HG02571 (cell line): Measurements from ENCODE around the gene CEND1.

Source experiments
- ATAC-seq: cut with Tn5 transposase; IDR thresholded peaks from one replicate; pipeline ENCODE4 v1.9.1; 2021; ENCODE audit warnings: mild to moderate bottlenecking, moderate library complexity; ENCODE audit not compliant: unreplicated experiment

Gene CEND1

DNA sequence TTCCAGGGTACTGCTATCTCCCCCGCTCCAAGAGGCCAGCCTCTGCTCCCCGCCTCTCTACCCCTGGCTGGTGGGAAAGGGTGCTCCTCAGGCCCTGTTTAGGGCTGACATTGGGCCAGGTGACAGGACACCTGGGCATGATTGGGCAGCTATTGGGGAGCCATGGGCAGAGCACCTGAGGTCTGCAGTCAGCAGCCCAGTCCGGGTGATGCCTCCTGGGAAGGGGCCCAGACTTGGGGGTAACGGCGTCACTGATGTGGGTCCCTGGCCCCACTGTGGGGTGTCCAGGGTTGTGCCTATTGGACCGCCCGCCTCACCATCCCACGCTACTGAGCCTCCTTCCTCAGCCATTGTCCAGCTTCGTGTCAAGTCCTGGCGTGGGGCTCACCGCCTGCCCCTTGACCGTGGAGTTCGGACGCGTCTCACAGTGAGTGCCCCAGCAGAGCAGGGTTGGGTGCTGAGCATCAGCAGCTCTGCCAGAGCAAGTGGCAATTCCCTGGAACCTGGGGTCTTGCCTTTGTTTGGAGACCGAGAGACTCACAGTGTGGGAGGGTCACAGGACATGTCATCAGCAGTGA is 9.8 kb downstream of the CEND1 start:
- no peak for ATAC-seq

DNA sequence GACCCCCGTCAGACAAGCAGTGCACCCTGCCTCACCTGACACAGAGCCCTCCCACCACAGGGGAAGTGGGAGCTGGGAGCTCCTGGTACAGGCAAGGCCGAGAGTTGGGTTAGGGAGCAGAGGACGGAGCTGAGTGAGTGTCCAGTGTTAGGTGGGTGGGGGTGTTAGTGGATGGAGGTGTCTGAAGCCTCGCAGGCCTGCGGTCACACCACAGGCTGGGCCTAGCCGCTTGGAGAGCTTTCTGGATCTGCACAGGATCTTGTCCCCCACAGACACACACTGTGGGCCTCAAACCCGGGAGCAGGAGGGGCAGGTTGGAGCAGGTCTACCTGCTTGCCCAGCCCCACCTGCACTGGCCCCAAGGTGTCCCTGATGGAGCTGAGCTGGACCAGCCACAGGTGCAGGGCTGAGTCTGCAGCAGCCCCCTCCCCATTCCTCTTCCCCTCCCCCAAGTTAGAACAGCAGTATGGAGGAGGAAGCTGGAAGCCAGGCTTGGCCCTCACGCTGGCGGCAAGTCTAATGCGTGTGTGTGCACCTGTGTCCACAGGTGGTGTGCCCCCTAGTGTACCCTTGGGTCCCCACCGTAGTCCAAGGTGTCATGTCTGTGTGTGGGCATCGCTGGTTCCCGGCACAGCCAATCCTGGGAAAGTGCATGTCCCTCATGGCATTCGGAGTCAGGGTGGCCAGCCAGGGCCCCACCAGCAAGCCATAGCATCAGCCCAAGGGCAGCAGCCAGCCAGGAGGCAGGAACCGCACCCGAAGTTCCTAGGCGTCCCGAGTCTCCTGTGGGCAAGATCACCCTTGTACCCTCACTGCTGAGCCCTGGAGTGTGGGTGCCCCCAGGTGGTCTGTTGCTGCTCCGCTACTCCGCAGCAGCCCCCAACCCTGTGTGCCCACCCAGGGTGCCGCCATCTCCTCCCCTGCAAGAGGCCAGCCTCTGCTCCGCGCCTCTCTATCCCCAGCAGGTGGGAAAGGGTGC is 10.6 kb downstream of the CEND1 start:
- no peak for ATAC-seq

DNA sequence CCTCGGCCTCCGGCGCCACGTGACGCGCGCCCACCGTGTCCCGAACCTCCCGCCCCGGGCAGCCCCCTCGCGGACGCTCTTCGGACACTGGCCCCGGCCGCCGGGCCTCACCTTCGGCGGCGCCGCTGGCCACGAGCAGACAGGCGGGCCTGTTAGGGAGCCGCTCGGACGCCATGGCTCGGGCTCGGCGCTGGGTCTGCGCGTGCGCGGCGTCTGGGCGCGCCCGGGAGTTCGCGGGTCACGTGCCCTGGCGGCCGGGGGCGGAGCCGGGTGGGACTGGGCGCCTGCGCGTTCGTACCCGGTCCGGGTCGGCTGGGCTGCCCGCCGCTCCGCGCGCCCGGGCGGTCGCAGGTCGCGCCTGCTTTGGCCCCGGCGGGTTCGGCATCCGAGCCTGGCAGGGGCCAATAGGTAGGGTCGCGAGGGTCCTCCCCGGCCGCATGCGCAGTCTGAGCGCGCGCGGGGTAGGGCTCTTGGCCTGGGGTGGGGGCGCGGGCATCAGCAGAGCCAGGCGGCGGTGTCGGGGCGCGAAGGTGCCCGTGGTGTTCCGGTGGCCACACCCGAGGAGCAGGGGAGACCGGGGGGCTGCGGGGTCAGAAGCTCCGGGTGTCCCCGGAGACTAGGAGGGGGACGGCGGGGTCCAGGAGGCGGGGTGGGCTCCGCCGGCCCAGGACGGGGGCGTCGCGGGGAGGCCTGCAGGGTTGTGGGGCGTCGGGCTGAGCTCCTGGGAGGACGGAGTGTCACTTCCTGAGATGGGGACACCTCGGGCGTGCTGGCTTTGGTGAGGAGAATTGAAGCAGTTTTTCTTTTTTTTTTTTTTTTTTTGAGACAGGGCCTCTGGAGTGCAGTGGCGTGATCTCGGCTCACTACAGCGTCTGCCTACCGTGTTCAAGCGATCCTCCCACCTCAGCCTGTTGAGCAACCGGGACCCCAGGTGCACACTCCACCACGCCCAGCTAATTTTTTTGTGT is 12.3 kb downstream of the CEND1 start, which contains the start of gene GATD1:
Gene GATD1 (minus strand): TSS at position 200 of the 968 bp plus-strand sequence. CDS start 25 bp downstream, at position 175.
- ATAC-seq = peak; percentile 54

DNA sequence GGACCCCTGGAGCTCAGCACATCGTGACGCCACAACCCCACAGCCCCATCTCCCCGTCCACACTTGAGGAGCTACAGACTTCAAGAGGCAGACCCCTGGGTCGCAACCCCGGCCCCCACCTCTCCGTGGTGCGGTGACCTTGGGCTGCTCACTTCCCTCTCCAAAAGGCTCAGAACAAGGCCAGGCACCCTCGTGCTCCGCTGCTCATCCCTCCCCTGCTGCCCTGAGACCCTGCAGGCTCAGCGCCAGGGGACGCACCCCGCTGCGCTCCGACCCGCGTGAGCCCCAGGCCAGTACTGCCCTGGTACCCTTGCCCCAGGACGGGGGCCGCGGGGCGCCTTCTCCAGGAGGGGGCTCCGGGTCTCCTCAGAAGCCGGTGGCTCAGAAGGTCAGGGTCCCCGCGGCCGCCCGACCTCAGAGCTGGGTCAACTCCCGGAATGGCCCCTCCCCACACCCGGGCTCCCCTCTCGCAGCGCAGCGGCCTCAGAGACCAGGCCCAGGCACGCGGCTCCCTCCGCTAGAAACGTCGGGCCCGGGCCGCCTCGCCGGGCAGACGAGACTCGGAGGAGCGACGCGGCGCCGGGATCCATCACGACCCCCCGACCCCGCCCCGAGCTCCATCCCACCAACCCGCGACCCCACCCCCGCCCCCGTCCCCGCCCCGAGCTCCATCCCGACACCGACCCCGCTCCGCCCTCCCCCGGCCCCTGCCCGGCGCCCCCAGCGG is 13.2 kb downstream of the CEND1 start:
- peak; percentile 36 for ATAC-seq

DNA sequence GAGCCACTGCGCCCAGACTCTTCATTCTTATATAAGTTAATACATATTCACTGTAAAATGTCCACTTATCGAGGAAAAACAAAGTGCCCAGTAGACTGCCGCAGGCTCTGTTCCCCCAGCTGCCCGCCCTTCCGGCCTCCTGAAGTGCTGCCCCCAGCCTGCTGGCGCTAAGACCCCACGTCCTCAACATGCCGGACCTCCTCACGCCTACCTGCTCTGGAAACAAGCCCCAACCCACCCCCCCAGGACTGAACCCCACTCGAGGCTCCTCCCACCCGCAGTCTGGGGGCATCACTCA is 13.7 kb downstream of the CEND1 start:
- no peak for ATAC-seq

DNA sequence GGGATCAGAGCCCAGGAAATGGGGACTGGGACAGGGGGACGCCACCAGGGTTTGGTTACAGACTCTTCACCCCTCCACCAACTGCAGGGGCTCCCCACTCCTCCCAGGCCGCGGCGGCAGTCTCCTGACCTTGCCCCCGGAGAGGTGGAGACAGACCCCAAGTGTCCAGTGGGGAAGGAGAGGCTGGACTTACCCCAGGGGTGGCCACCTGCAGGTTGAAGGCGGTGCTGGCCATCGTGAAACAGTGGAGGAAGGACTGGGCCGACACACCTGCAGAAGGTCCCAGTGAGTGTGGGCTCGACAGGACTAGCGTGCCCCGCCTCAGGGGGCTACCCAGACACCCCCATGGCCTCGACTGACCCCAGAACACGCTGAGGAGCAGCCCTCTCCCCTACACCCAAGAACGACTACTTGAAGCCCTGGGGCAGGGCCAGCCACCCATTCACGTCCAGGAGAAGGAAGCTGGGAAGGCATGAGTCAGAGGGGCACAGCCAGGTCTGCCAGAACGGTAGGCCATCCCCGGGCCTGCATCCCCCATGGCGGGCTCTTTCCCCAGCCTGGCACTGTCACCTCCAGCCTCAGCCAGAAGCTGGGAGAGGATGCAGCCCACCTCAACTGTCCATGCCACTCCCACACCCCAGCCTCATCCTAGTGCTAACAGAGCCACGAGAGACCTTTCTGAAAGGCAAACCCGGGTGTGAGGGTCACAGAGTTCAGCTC is 14.9 kb downstream of the CEND1 start:
- no peak for ATAC-seq

DNA sequence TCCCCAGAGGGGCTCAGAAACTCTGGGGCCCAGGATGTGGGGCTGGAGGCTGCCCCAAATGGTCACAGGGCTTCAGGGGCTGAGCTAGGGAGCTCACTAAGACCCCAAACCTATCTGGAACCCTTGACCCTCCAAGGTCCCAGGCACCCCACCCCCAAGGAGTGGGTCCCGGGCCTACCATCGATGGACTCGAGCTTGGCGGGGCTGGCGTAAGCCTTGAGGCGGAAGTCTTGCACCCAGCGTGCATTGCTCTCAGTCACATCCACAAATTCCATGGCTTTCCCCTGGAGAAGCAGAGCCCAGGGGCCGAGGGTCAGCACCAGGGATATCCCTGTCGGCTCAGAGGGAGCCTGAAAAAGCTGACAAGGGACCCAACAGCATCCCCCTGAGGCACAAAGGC is 16.1 kb downstream of the CEND1 start:
- no peak for ATAC-seq

DNA sequence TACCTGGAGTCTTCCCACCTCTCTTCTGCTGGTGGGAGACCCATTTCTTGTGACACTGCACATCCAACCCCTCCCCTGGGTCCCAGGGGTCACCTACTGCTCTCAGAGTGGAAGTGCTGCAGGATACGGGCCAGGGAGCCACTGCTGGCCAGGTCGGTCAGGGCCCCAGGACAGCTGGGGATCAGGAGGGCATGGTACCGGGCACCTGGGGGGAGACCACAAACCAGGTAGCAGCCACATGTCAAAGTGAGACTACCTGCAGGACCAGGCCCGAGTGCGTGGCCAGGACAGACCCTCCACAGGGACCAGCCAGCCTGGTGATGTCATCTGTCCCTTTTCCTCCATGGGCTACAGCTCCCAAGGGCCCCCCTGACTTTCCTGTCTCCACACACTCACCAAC is 16.5 kb downstream of the CEND1 start:
- no peak for ATAC-seq

DNA sequence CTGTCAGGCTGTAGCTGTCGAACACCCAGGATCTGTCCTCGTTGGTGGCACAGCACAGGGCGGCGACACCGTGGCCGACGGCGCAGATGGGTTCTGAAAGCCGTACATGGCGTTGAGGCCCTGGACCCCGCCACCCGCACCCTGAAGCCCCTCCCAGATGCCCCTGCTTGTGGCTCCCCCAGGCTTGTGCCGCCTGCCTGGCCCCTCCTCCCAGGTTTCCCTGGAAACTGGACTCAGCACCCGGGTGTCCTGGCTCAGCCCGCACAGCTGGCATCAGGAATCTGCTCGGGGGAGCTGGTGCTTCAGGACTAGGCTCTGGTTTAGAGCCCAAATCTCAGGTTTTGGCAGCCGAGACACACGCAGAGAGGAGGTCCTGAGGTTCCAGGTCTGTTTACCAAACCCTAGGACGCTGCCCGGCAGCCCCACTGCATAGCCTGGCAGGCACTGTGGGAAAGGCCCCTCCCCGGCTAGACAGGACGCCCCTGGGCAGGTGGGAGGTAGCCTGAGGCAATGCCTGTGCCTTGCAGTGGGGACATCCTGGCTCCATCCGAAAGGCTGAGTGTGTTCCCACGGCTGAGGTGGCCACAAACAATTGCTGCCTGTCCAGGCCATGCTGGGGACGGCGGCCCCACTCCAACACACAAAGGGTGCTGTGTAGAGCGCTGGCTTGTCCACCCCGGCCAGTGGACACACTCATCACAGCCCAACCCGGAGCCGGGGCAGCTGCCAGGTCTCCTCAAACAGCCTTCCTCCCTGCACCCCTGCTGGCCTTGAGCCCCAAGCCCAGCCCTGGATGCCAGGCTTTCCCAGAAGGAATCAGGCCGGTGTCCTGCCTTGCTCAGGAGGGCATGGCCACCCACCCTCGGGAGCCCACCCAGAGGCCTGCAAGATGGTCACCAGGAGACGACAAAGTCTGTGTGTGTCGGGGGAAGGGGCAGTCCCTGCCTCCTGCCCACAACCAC is 17.2 kb downstream of the CEND1 start:
- ATAC-seq = no peak

DNA sequence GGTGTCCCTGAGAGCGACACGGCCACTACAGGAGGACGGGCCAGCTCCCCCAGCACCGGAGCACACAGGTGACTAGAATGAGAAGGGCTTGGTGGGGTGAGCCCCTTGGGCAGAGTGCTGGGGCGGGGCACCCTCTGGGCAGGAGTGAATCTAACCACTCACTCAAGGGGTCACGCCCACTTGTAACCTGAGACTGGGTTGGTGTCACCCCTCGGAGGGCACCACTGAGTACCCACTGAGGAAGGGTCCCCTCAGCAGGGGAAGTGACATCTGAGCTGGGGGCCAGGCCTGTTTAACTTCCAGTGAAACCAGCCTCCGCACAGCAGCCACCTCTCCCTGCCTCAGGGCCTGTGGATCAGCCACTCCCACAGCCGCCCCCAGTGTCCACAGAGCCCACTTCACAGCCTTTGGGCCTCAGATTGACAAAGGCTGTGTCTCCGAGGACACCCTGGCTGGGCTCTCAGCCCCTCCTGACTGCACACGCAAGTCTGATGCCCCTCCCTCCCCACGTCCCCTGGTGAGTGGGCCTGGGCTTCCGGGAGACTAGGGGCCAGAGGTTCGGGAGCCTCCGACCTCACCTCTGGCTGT is 18.2 kb downstream of the CEND1 start:
- no peak for ATAC-seq

DNA sequence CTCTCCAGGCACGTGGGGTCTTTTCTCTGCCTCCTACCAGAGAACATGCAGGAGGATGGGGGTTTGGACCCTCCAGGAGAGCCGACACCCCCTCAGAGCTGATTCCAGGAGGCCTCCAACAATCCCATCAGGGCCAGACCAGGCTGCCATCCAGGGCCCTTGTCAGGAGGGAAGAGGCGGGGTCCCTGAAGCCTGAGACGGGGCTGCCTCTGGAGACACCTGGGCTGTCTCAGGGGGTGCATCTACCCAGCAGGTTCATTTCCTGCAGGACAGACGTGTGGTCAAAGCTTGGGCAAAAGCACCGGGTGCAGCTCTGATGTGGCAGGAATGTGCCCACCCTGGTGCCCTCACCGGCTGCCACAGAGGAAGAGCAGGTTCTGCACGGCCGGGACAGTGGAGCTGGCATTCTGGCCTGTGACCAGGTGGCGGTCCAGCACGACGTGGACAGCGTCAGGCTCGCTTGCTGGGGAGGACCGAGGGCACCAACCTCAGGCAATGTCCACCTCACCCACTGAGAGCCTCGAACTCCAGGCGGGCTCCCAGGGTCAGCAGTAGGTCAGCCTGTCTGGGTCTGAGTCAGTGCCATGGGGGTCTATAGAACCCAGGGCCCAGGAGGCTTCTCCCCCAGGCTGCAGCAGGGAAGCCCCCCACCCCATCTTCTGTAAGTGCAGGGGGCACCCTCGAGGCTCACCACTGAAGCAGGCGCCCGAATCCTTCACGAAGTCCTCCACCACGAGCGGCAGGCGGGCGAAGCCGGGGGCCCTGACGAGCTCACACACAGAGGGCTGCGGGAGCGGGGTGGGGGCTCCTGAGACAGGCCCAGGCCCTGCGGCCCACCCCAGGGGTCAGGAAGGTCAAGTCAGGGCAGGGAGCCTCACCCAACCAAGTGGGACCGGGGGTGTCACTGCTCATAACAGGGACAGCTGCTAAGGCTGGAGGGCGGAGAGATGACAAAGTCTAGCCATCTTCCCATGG is 19.0 kb downstream of the CEND1 start:
- no peak for ATAC-seq

DNA sequence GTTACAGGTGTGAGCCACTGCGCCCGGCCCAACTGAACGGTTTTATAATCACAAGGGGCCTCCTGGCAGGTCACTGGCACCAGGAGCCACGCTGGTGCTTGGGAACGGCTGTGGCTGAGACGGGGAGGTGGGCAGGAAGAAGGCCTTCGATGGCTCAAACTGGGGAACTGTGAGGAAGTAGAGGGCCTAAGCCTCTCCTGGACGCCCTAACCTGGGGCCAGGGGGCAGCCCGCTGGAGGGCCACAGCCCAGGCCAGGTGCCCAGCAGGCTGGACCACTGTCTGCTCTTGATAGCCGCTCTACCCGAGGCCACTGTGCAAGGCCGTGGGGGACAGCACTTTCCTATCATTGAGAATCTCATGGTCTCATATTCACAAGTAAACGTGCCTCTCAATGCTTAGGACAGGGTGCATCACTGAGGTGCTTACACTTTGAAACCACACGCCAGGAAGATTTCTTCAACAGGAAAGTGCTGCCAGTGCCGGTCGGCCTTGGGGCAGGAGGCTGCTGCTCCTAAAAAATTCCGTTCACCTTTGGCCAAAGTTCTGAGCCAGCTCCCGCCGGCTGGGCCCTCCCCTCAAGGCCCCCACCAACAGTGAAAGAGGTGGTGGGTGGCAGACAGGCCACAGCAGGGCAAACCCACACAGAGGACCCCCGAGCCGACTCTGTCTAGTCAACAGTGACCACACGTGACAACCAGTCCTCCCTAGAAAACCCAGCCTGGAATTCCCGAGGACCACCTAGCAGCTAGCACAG is 19.8 kb downstream of the CEND1 start:
- ATAC-seq = no peak

DNA sequence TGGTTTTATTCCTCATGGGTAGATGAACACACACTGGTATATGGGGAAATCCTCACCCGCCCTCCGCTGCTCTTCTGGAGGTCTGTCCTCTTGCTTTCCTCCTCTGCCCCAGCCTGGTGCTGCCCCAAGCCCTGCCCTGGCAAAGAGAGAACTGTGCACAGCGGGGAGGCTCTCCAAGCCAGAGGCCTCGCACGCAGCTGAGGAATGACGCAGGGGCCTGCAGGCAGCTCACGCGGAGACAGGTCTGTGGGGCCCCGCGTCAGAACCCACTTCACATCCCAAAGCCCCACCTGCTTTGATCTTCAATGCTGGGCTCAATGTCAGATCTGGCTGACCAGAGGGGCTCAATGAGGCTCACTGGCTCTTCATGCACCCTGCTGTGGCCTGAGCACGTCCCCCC is 22.7 kb downstream of the CEND1 start:
- no peak for ATAC-seq

DNA sequence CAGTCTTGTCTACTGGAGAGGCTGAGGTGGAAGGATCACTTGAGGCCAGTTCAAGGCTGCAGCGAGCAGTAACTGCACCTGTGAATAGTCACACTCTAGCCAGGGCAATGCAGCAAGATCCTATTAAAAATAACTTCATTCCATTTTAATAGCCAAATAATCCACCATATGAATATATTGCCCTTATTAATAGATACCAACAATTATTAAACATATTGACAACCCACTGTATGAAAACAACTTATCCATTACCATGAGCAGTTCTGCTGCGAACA is 23.0 kb downstream of the CEND1 start:
- no peak for ATAC-seq

DNA sequence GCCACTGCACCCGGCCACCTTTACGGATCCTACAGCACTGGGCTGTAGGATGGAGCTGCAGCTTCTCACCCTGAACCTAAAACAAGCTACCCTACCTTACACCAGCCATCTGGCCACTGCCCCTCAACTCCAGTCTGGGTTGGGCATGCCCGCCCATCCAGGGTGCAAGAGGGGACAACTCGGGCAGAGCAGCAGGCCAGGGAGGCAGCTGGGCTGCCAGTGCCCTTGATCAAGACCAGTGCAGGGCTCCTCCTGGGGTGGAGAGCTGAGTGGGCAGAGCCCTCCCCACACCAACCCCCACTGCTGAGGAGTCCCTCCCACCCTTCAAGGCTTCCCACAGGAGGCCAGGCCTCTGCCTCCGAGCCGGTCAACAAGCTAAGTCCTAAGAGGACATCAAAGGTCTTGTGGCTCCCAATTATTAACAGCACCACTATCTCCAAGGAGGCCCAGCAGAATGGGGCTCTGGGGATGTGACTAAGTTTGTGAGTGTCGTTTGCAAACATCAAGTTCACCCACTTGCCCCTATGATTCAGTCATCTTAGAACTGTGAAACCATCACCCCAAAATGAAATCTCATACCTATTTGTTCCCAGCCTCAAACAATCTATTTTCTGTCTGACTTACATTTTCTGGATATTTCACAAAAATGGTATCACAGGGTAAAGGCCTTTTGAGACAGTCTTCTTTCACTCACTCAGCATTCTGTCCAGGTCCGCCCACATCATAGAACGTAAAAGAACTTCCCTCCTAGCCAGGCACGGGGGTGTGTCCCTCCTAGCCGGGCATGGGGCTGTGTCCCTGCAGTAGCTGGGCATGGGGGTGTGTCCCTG is 23.6 kb downstream of the CEND1 start:
- ATAC-seq = no peak

DNA sequence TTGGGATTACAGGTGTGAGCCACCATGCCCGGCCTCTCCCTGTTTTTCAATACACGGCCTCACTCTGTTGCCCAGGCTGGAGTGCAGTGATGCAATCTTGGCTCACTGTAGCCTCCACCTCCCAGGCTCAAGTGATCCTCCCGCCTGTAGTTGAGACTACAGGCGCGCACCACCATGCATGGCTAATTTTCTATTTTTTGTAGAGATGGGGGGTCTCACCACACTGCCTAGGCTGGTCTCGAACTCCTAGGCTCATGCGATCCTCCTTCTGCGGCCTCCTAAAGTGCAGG is 24.1 kb downstream of the CEND1 start:
- ATAC-seq = no peak
